Natural killer cell (primary cell): Measurements from ENCODE around the gene TSC22D1. TPM values are rescaled to one million over a fixed set of nuclear protein-coding genes. Genes with fewer than 3 reads are reported as not detected.

Source experiments
- ATAC-seq, 3 donors: fragments of 150-1000 bp in 2 of 3; fragments of 200-7000 bp in 1 of 3; cut with Tn5 transposase; 1 replicate in 1 of 3; 2 replicates in 2 of 3; pipeline ENCODE4 v1.10.0; 2021; ENCODE audit warnings: mild to moderate bottlenecking in 2 of 3, moderate library complexity in 2 of 3
- DNase-seq, 2 donors: peaks; one replicate each; pipeline versions ENCODE4 v3.0.0 to v3.0.0-alpha.2; 2013 to 2021; ENCODE audit warnings: mixed read lengths in 1 of 2
- H3K27ac ChIP-seq: one replicate; pipeline ENCODE4 v1.5.1; 2013; ENCODE audit warnings: mild to moderate bottlenecking, low read length
- H3K27me3 ChIP-seq: one replicate; pipeline ENCODE4 v1.6.1; 2013; ENCODE audit warnings: low read length; ENCODE audit not compliant: control insufficient read depth, insufficient read depth
- H3K36me3 ChIP-seq: one replicate; pipeline ENCODE4 v1.6.1; 2013; ENCODE audit warnings: low read length; ENCODE audit not compliant: control insufficient read depth, insufficient read depth
- H3K4me1 ChIP-seq: one replicate; pipeline ENCODE4 v1.6.1; 2013; ENCODE audit warnings: low read length; ENCODE audit not compliant: control insufficient read depth, insufficient read depth
- H3K4me3 ChIP-seq: one replicate; pipeline ENCODE4 v1.5.1; 2013; ENCODE audit warnings: low read length
- H3K9me3 ChIP-seq: one replicate; pipeline ENCODE4 v1.6.1; 2013; ENCODE audit warnings: low read length; ENCODE audit not compliant: control insufficient read depth, insufficient read depth
- H3K27ac Mint-ChIP-seq, 2 donors: one replicate each; pipeline ENCODE4 v1.8.0; 2022; ENCODE audit warnings: mild to moderate bottlenecking in 2 of 2, mixed read lengths in 2 of 2, moderate library complexity in 1 of 2
- H3K27me3 Mint-ChIP-seq, 2 donors: one replicate each; pipeline ENCODE4 v1.8.0; 2022; ENCODE audit warnings: low read depth in 2 of 2, mixed read lengths in 2 of 2
- H3K36me3 Mint-ChIP-seq: one replicate; pipeline ENCODE4 v1.8.0; 2022; ENCODE audit warnings: mixed read lengths
- H3K4me1 Mint-ChIP-seq, 2 donors: one replicate each; pipeline ENCODE4 v1.8.0; 2022; ENCODE audit warnings: mixed read lengths in 2 of 2
- H3K4me3 Mint-ChIP-seq: one replicate; pipeline ENCODE4 v1.8.0; 2022; ENCODE audit warnings: mild to moderate bottlenecking, moderate library complexity, mixed read lengths
- H3K9me3 Mint-ChIP-seq, 2 donors: one replicate each; pipeline ENCODE4 v1.8.0; 2022; ENCODE audit warnings: mixed read lengths in 2 of 2
- WGBS: methylation state at CpG from one replicate; pipeline ENCODE4 v1.1.7; 2013; ENCODE audit warnings: missing lambda C conversion rate; ENCODE audit not compliant: insufficient coverage; 5-methylcytosine and 5-hydroxymethylcytosine counted together
- intact Hi-C: fragments of 100-400 bp; cut with micrococcal nuclease; formaldehyde crosslinking; loops from one replicate; pipeline ENCODE4 v1.14.2; 2022
- total RNA-seq, 4 donors: library from RNA; stranded (reverse); fragments of 120-200 nt in 1 of 4; gene quantifications; one replicate each; pipeline versions ENCODE4 v1.2.3 to v1.2.4, GENCODE V29; 2013 to 2022
- TF ChIP-seq, protein P1 (sequence below): fragments of 200-600 bp; IDR thresholded peaks from one replicate; pipeline ENCODE4 v1.8.0; 2022; ENCODE audit warnings: antibody characterized with exemption

Gene TSC22D1
- total RNA-seq, 3 donors from 2014 or later (not counting 1 experiment from before 2014, with no cell fraction given) = 44.3 to 54.4 (median 44.6) TPM

DNA sequence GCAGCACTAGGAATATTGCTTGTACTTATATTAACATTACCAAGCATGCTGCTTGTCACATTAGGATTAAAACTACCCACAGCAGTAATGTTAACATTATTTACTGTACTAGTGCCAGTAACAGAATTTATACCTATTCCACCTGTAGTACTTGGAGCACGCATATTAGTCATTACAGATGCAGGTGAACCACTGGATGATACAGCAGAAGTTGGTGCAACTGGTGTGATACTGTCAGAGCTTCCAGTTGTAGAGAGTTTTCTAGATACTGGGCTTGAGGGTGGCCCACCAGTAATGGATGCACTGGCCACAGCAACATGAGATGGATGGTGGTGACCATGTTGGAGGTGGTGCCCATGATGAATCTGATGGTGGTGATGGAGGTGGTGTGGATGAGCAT lies 1.1 kb downstream of the TSC22D1 start:
- peaks cover 40 to 48% of the 10 kb centered on the region in 2 donors for H3K4me1 Mint-ChIP-seq

DNA sequence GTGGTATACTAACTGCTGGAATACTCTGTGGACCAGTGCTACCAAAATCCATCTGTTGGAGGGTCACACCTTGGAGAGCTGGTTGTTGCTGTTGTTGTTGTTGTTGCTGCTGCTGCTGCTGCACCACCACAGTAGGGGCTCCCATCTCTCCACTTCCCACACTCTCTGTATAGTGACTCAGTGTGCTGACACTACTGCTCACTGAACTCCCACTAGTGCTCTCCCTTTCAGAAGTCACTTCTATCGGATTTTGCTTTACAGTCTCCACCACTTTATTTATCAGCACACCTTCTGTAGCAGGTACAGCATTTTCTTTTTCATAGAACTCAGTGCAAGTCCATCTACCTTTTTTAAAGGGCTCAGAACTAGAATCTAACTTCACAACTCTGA lies 1.7 kb downstream of the TSC22D1 start:
- peak overlapping the region; percentile 97 for H3K4me3 Mint-ChIP-seq
- Histone ChIP-seq H3K27me3 (no peaks in the 10 kb centered on the region), H3K4me1 (peaks cover 26% of the 10 kb centered on the region), H3K4me3 (no peak overlapping the region), H3K9me3 (no peaks in the 10 kb centered on the region), H3K36me3 (no peaks in the 10 kb centered on the region), H3K27ac (no peak overlapping the region)
- no peak for ATAC-seq
- TF ChIP-seq, protein P1, sequence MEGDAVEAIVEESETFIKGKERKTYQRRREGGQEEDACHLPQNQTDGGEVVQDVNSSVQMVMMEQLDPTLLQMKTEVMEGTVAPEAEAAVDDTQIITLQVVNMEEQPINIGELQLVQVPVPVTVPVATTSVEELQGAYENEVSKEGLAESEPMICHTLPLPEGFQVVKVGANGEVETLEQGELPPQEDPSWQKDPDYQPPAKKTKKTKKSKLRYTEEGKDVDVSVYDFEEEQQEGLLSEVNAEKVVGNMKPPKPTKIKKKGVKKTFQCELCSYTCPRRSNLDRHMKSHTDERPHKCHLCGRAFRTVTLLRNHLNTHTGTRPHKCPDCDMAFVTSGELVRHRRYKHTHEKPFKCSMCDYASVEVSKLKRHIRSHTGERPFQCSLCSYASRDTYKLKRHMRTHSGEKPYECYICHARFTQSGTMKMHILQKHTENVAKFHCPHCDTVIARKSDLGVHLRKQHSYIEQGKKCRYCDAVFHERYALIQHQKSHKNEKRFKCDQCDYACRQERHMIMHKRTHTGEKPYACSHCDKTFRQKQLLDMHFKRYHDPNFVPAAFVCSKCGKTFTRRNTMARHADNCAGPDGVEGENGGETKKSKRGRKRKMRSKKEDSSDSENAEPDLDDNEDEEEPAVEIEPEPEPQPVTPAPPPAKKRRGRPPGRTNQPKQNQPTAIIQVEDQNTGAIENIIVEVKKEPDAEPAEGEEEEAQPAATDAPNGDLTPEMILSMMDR = no peak
- no peaks in the 10 kb centered on the region for H3K27me3 Mint-ChIP-seq
- intact Hi-C loops = loop anchor here (10.0 kb wide), 1 partner anchor 1580 kb away; the partner anchor contains the start of gene EPSTI1
- no peaks in the 10 kb centered on the region for H3K9me3 Mint-ChIP-seq
- WGBS = 93% methylated on average over 1 of the region's 1 CpG
- H3K36me3 Mint-ChIP-seq = no peaks in the 10 kb centered on the region
- H3K4me1 Mint-ChIP-seq = peaks cover 40 to 48% of the 10 kb centered on the region in 2 donors
- no peak for DNase-seq
- peak overlapping the region; percentile 88 to 95 for H3K27ac Mint-ChIP-seq

More for the DNA sequence above, 1.1 kb downstream of the TSC22D1 start:
- H3K4me1 ChIP-seq = peaks cover 26% of the 10 kb centered on the region
- 100% methylated on average over 1 of the region's 1 CpG for WGBS
- Mint-ChIP-seq H3K27me3 (no peaks in the 10 kb centered on the region), H3K27ac (peak overlapping the region; percentile 88 to 95), H3K9me3 (no peaks in the 10 kb centered on the region), H3K4me3 (peak overlapping the region; percentile 97), H3K36me3 (no peaks in the 10 kb centered on the region)
- H3K36me3 ChIP-seq = no peaks in the 10 kb centered on the region
- no peaks in the 10 kb centered on the region for H3K9me3 ChIP-seq
- H3K27me3 ChIP-seq = no peaks in the 10 kb centered on the region
- DNase-seq (no peak), ATAC-seq (no peak)
- intact Hi-C loops = loop anchor here (5.0 to 10.0 kb wide), 2 partner anchors 93 to 1580 kb away; partner anchors contain the start of gene EPSTI1
- TF ChIP-seq, protein P1 = no peak
- peak overlapping the region; percentile 87 for H3K4me3 ChIP-seq
- no peak overlapping the region for H3K27ac ChIP-seq

- Histone ChIP-seq H3K4me3 (no peak overlapping the region), H3K4me1 (peaks cover 26% of the 10 kb centered on the region), H3K36me3 (no peaks in the 10 kb centered on the region), H3K9me3 (no peaks in the 10 kb centered on the region), H3K27me3 (no peaks in the 10 kb centered on the region), H3K27ac (no peak overlapping the region)
- no peaks in the 10 kb centered on the region for H3K27me3 Mint-ChIP-seq
- H3K9me3 Mint-ChIP-seq = no peaks in the 10 kb centered on the region
- H3K36me3 Mint-ChIP-seq = no peaks in the 10 kb centered on the region
- intact Hi-C loops = loop anchor here (10.0 kb wide), 1 partner anchor 1579 kb away; the partner anchor contains the start of gene EPSTI1
- DNase-seq (peak in 1 of 2 donors; percentile 34), ATAC-seq (no peak)
- TF ChIP-seq, protein P1 = peak; percentile 14
- peaks cover 44 to 52% of the 10 kb centered on the region in 2 donors for H3K4me1 Mint-ChIP-seq
- H3K4me3 Mint-ChIP-seq = peak overlapping the region; percentile 31
- H3K27ac Mint-ChIP-seq = no peak overlapping the region
- 94% methylated on average over 4 of the region's 4 CpGs for WGBS
Observed at GRCh38 chr13:44573790-44574465, 2.2 kb downstream of the TSC22D1 start.
